BJ (cell line): ENCODE data around the gene C2CD2L. TPM values are rescaled to one million over a fixed set of nuclear protein-coding genes. Genes with fewer than 3 reads are reported as not detected.
A peak's percentile ranks its signal among the peaks of the same experiment; 100 is the strongest.
"Not testable (repeated sequence)": the region's sequence is repeated elsewhere in the genome, so short reads cannot be mapped to it uniquely, and the experiment has no call there.

Experiments used
- CTCF ChIA-PET: fragments of 350-600 bp; formaldehyde crosslinking; extraction: SDS; loops from one replicate; lab custom pipeline; 2021; ENCODE audit warnings: antibody characterized with exemption, inconsistent platforms; lab: Yijun Ruan, JAX
- POLR2A ChIA-PET: fragments of 300-600 bp; sonication (Branson Sonifier 250); formaldehyde crosslinking; extraction: SDS; loops from one replicate; lab custom pipeline; 2021; ENCODE audit warnings: antibody characterized with exemption; lab: Charles Lee
- DNase-seq: peaks from one replicate; pipeline ENCODE4 v3.0.0-alpha.2; 2011; ENCODE audit warnings: low read depth
- H3K27me3 ChIP-seq: 2 replicates; pipeline ENCODE4 v1.6.0; 2011; ENCODE audit warnings: low read length; ENCODE audit not compliant: control insufficient read depth, insufficient read depth
- H3K36me3 ChIP-seq: 2 replicates; pipeline ENCODE4 v1.5.1; 2011; ENCODE audit warnings: low read length; ENCODE audit not compliant: control insufficient read depth, insufficient read depth
- H3K4me3 ChIP-seq: 2 replicates; pipeline ENCODE4 v1.5.1; 2011; ENCODE audit warnings: low read depth, mild to moderate bottlenecking, control low read depth, low read length
- CTCF ChIP-seq: IDR thresholded peaks from 2 replicates; pipeline ENCODE4 v1.5.1; 2011; ENCODE audit warnings: low read depth, mild to moderate bottlenecking, control low read depth, inconsistent platforms, low read length, moderate library complexity; ENCODE audit not compliant: insufficient read depth
- polyA minus RNA-seq: library from RNA; depleted of rRNA, polyadenylated mRNA; stranded (reverse); fragments of >200 nt; gene quantifications from 2 replicates; pipeline ENCODE4 v1.2.3, GENCODE V29; 2011; rRNA and poly(A)+ RNA removed
- polyA plus RNA-seq: library from polyadenylated mRNA; depleted of rRNA; stranded (reverse); fragments of >200 nt; gene quantifications from 2 replicates; pipeline ENCODE4 v1.2.3, GENCODE V29; 2011; rRNA removed

C2CD2L gene
- polyA plus RNA-seq, result 2.8 and 5.7 TPM in 2 replicates
- 6.5 and 11.5 TPM in 2 replicates for polyA minus RNA-seq

- POLR2A ChIA-PET, result interaction anchor here (0.6 to 1.5 kb wide), 5 partner anchors 12 to 442 kb away, joined by 3 to 9 read pairs (median 4); partner anchors contain the start of genes DDX6 and HINFP
- Histone ChIP-seq H3K27me3 (no peaks in the 10 kb centered on the region), H3K4me3 (peak within 1 kb of the TSS; percentile 82), H3K36me3 (peaks cover 7% of the 10 kb centered on the region)
- DNase-seq, result peak; percentile 42
- TF ChIP-seq CTCF, result no peak
- CTCF ChIA-PET, result interaction anchor here (0.5 to 1.8 kb wide), 9 partner anchors 12 to 277 kb away, joined by 3 to 10 read pairs (median 4); a partner anchor contains a TSS
These were observed at the start of gene C2CD2L for GRCh38 chr11:119106564-119107537. C2CD2L (plus strand) TSS chr11:119107344; CDS start chr11:119107742, 398 bp downstream.

GRCh38 chr11:119059128-119059527 lies 48.0 kb upstream of the C2CD2L start:
- DNase-seq, H3K36me3 ChIP-seq, H3K27me3 ChIP-seq, H3K4me3 ChIP-seq, POLR2A ChIA-PET, CTCF ChIA-PET: not testable (repeated sequence)

- ChIA-PET POLR2A (no interaction called here), CTCF (interaction anchor here (1.0 kb wide), 1 partner anchor 12 kb away, joined by 3 read pairs; no protein-coding TSS in a partner anchor)
- H3K36me3 ChIP-seq, result no peaks in the 10 kb centered on the region; the same call in 1 of the 2 replicates
- no peak for TF ChIP-seq CTCF
- H3K4me3 ChIP-seq, result no peak overlapping the region
- DNase-seq, result no peak
- no peaks in the 10 kb centered on the region for H3K27me3 ChIP-seq
These were observed 45.9 kb upstream of the C2CD2L start for GRCh38 chr11:119061256-119061655.

DNA sequence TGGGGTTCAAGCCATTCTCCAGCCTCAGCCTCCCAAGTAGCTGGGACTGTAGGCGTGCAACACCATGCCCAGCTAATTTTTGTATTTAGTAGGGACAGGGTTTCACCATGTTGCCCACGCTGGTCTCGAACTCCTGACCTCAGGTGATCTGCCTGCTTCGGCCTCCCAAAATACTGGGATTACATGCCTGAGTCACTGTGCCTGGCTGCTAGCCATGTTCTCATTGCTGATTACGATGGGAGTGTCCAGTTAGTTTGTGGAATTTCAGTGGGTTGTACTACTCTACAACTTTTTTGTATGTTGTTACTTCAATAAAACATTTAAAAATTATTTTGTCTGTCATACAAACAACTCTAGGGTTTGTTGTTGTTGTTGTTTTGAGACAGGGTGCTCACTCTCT lies 44.4 kb upstream of the C2CD2L start:
- CTCF ChIA-PET, result interaction anchor here (1.4 kb wide), 1 partner anchor 29 kb away, joined by 4 read pairs; no protein-coding TSS in a partner anchor
- no peaks in the 10 kb centered on the region for H3K27me3 ChIP-seq
- H3K36me3 ChIP-seq, result no peaks in the 10 kb centered on the region; the same call in 1 of the 2 replicates
- no peak for DNase-seq
- no peak overlapping the region for H3K4me3 ChIP-seq
- no peak for TF ChIP-seq CTCF
- POLR2A ChIA-PET, result no interaction called here

GRCh38 chr11:119065369-119065768 lies 41.8 kb upstream of the C2CD2L start:
- Histone ChIP-seq H3K4me3 (no peak overlapping the region), H3K27me3 (no peaks in the 10 kb centered on the region), H3K36me3 (peaks cover 4% of the 10 kb centered on the region)
- TF ChIP-seq CTCF, result peak; percentile 55
- POLR2A ChIA-PET, result no interaction called here
- CTCF ChIA-PET, result interaction anchor here (0.6 to 1.9 kb wide), 7 partner anchors 18 to 273 kb away, joined by 3 to 7 read pairs (median 3); partner anchors contain the start of gene HMBS
- DNase-seq, result no peak
